AG10803 (cell line): Measurements from ENCODE around the gene CDK12.
A peak's percentile ranks its signal among the peaks of the same experiment; 100 is the strongest.
"Not testable (repeated sequence)": the region's sequence is repeated elsewhere in the genome, so short reads cannot be mapped to it uniquely, and the experiment has no call there.

Source experiments
- DNase-seq: peaks from one replicate; pipeline ENCODE4 v3.0.0; 2010; ENCODE audit warnings: low read depth
- H3K4me3 ChIP-seq: 2 replicates; pipeline ENCODE4 v1.5.1; 2011; ENCODE audit warnings: mild to moderate bottlenecking, low read length, control low read depth
- TF ChIP-seq, protein P1 (sequence below): conservative IDR thresholded peaks from 2 replicates; pipeline ENCODE4 v1.5.1; 2011; ENCODE audit warnings: mild to moderate bottlenecking, low read length, control low read depth, inconsistent platforms

Gene CDK12

DNA sequence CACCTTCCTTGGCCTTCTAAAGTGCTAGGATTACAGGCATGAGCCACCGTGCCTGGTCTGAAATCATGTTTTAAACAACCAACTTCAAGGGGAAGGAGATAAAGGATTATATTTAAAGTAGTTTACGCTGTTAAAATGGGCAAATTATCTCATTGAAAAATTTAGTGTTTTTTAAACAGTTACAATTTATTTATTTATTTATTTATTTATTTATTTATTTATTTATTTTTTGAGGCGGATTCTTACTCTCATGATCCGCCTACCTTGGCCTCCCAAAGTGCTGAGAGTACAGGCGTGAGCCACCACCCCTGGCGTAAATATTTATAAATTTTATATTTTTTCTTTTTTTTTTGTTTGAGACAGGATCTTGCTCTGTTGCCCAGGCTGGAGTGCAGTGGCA lies 22.2 kb downstream of the CDK12 start:
- TF ChIP-seq, protein P1, sequence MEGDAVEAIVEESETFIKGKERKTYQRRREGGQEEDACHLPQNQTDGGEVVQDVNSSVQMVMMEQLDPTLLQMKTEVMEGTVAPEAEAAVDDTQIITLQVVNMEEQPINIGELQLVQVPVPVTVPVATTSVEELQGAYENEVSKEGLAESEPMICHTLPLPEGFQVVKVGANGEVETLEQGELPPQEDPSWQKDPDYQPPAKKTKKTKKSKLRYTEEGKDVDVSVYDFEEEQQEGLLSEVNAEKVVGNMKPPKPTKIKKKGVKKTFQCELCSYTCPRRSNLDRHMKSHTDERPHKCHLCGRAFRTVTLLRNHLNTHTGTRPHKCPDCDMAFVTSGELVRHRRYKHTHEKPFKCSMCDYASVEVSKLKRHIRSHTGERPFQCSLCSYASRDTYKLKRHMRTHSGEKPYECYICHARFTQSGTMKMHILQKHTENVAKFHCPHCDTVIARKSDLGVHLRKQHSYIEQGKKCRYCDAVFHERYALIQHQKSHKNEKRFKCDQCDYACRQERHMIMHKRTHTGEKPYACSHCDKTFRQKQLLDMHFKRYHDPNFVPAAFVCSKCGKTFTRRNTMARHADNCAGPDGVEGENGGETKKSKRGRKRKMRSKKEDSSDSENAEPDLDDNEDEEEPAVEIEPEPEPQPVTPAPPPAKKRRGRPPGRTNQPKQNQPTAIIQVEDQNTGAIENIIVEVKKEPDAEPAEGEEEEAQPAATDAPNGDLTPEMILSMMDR = no peak
- no peak for DNase-seq
- no peak overlapping the region for H3K4me3 ChIP-seq

DNA sequence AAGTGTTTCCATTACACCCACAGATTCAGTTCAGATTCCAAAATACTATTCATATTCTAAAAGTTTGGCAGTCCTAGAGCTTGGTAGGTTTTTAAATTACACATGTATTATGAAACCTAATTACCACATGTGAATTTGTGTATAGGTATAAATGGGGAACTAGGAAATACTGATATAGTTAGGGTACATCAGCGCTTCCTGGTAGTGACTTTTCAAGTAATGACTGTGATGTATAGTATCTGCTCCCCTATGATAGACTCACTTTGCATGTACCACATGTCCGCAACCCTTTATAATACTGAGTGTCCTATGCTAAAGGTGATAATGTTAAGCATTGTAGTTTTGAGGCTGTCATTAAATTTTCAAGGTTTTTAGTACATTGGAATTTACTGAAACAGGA lies 22.9 kb downstream of the CDK12 start:
- no peak overlapping the region for H3K4me3 ChIP-seq
- TF ChIP-seq, protein P1 = no peak
- no peak for DNase-seq

DNA sequence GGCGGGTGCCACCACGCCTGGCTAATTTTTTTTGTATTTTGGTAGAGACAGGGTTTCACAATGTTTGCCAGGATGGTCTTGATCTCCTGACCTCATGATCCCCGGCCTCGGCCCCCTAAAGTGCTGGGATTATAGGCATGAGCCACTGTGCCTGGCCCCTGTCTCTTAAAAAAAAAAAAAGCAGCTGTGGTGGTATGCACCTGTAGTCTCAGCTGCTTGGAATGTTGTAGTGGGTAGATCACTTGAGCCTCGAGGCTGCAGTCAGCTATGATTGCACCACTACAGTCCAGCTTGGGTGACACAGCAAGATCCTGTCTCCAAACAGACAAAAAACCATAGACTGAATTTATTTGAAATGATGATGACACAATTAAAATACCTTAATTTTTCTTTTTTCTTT lies 24.3 kb downstream of the CDK12 start:
- peak; percentile 98 for DNase-seq
- no peak overlapping the region for H3K4me3 ChIP-seq
- TF ChIP-seq, protein P1 = no peak

DNA sequence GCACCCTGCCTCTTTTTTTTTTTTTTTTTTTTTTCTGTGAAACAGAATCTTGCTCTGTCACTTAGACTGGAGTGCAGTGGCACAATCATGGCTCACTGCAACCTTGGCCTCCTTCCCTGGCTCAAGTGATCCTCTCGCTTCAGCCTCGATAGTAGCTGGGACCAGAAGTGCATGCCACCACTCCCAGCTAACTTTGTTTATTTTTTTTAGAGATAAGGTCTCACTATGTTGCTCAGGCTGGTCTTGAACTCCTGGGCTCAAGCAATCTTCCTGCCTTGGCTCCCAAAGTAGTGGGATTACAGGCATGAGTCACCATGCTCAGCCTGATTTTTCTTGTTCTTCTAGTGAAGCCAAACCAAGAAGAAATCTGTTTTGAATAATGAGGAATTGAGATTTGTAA lies 25.0 kb downstream of the CDK12 start:
- peak; percentile 86 for DNase-seq
- H3K4me3 ChIP-seq = no peak overlapping the region
- TF ChIP-seq, protein P1 = no peak

DNA sequence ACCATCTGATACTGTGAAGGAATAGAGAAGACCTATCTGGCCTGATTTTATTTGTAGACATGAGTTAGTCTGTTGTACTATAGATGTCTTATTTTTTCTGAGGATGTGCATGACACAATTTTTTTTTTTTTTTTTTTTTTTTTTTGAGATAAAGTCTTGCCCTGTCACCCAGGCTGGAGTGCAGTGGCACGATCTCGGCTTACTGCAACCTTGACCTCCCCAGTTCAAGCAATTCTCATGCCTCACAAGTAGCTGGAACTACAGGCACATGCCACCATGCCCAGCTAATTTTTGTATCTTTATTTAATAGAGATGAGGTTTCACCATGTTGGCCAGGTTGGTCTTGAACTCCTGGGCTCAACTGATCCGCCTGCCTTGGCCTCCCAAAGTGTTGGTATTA lies 26.2 kb downstream of the CDK12 start:
- not testable (repeated sequence) for DNase-seq, H3K4me3 ChIP-seq

DNA sequence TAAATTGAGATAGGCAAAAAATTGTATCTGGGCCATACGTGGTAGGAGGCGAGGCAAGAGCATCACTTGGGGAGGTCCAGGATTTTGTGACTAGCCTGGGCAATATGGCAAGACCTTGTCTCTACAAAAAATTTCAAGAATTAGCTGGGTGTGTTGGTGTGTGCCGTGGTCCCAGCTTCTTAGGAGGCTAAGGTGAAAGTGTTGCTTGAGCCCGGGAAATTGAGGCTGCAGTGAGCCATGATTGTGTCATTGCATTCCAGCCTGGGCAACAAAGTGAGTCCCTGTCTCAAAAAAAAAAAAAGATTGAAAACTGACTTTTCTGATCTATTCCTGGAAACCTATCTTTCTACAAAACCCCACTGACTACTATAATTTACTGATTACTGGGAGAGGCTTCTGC lies 26.7 kb downstream of the CDK12 start:
- TF ChIP-seq, protein P1 = no peak
- DNase-seq = peak; percentile 15
- no peak overlapping the region for H3K4me3 ChIP-seq

DNA sequence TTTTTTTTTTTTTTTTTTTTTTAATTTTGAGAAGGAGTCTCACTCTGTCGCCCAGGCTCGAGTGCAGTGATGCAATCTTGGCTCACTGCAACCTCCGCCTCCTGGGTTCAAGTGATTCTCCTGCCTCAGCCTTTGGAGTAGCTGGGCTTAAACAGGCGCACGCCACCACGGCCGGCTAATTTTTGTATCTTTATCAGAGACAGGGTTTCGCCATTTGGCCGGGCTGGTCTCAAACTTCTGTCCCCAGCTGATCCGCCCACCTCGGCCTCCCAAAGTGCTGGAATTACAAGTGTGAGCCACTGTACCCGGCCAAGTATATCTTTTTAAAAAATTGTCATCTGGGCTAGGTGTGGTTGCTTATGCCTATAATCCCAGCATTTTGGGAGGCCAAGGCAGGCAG lies 35.6 kb downstream of the CDK12 start:
- not testable (repeated sequence) for H3K4me3 ChIP-seq, DNase-seq

DNA sequence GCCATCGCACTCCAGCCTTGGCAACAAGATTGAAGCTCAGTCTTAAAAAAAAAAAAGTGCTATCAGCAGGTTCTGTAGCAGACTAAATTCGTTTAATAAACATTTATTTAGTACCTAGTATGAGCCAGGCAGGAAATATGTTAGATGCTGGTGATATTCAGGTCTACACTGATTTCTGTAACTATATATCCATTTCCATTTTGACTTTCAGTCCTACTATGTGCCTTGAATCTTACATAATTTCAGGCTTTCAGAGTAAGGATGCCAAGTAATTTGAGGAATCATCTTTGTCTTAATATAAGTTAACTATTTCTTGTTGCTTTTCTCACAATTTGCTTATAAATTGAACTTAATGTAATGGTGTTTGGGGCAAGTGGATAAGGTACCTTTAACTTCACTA lies 46.2 kb downstream of the CDK12 start:
- TF ChIP-seq, protein P1 = no peak
- DNase-seq = no peak

DNA sequence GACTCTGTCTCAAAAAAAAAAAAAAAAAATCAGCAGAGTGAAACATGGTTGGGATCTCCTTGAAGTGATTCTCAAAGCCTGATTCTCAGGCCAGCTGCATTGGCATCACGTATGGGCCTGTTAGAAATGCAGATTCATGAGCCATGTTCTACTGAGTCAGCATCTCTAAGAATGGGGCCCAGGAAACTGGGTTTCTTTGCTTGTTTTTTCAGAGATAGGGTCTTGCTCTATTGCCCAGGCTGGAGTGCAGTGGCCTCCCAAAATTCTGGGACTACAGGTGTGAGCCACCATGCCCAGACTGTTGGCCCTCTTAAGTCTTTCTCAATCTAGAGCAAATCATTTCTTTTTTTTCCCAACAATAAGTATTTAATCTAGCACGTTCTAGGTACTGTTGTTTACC lies 47.7 kb downstream of the CDK12 start:
- TF ChIP-seq, protein P1 = no peak
- H3K4me3 ChIP-seq = no peak overlapping the region
- DNase-seq = no peak

More for the DNA sequence above, 46.2 kb downstream of the CDK12 start:
- no peak overlapping the region for H3K4me3 ChIP-seq
